H9 (cell line): ENCODE measurements around the gene SMTNL2. TPM values are rescaled to one million over a fixed set of nuclear protein-coding genes. Genes with fewer than 3 reads are reported as not detected.

Experiments
- DNase-seq: peaks from one replicate; pipeline ENCODE4 v3.0.0-alpha.2; 2017
- H2AFZ ChIP-seq: one replicate; pipeline ENCODE4 v1.6.1; 2013; ENCODE audit warnings: mild to moderate bottlenecking, low read length, control low read depth, moderate library complexity
- H2AK5ac ChIP-seq: 2 replicates; pipeline ENCODE4 v1.6.1; 2013; ENCODE audit warnings: low read length, control low read depth, mixed read lengths; ENCODE audit not compliant: insufficient read length
- H2BK120ac ChIP-seq: one replicate; pipeline ENCODE4 v1.6.1; 2013; ENCODE audit warnings: low read depth, mild to moderate bottlenecking, low read length, control low read depth, inconsistent platforms; ENCODE audit not compliant: poor library complexity, severe bottlenecking
- H2BK12ac ChIP-seq: 2 replicates; pipeline ENCODE4 v1.6.1; 2013; ENCODE audit warnings: low read length, control low read depth, mixed read lengths, low read depth; ENCODE audit not compliant: insufficient read length
- H2BK15ac ChIP-seq: 2 replicates; pipeline ENCODE4 v1.6.1; 2013; ENCODE audit warnings: low read depth, low read length, control low read depth
- H2BK20ac ChIP-seq: one replicate; pipeline ENCODE4 v1.6.1; 2013; ENCODE audit warnings: low read depth, mild to moderate bottlenecking, low read length, control low read depth, inconsistent platforms; ENCODE audit not compliant: poor library complexity, severe bottlenecking
- H2BK5ac ChIP-seq: 2 replicates; pipeline ENCODE4 v1.6.1; 2013; ENCODE audit warnings: low read length, control low read depth, mixed read lengths; ENCODE audit not compliant: insufficient read length
- H3K14ac ChIP-seq: 2 replicates; pipeline ENCODE4 v1.6.1; 2013; ENCODE audit warnings: low read length, control low read depth; ENCODE audit not compliant: insufficient read depth
- H3K18ac ChIP-seq: 2 replicates; pipeline ENCODE4 v1.6.1; 2013; ENCODE audit warnings: low read depth, mild to moderate bottlenecking, mixed read lengths, low read length, control low read depth; ENCODE audit not compliant: insufficient read length
- H3K23ac ChIP-seq: 2 replicates; pipeline ENCODE4 v1.6.1; 2013; ENCODE audit warnings: low read length, control low read depth, mixed read lengths, low read depth; ENCODE audit not compliant: insufficient read length
- H3K23me2 ChIP-seq: 2 replicates; pipeline ENCODE4 v1.6.1; 2013; ENCODE audit warnings: low read depth, mild to moderate bottlenecking, mixed read lengths, low read length, control low read depth; ENCODE audit not compliant: insufficient read length, poor library complexity, severe bottlenecking
- H3K27ac ChIP-seq: 2 replicates; pipeline ENCODE4 v1.5.1; 2013; ENCODE audit warnings: low read length, control low read depth, mixed read lengths, low read depth; ENCODE audit not compliant: insufficient read length
- H3K27me3 ChIP-seq: 2 replicates; pipeline ENCODE4 v1.6.1; 2013; ENCODE audit warnings: low read length, control low read depth, inconsistent platforms; ENCODE audit not compliant: insufficient read depth
- H3K4ac ChIP-seq: 2 replicates; pipeline ENCODE4 v1.6.1; 2013; ENCODE audit warnings: low read depth, mild to moderate bottlenecking, control low read depth, inconsistent platforms, low read length, moderate library complexity
- H3K4me1 ChIP-seq: 2 replicates; pipeline ENCODE4 v1.6.1; 2013; ENCODE audit warnings: low read length, control low read depth, inconsistent platforms; ENCODE audit not compliant: insufficient read depth
- H3K4me2 ChIP-seq: 2 replicates; pipeline ENCODE4 v1.6.1; 2013; ENCODE audit warnings: low read length, control low read depth, mixed read lengths; ENCODE audit not compliant: insufficient read length, insufficient read depth
- H3K56ac ChIP-seq: 2 replicates; pipeline ENCODE4 v1.6.1; 2013; ENCODE audit warnings: low read depth, mild to moderate bottlenecking, mixed read lengths, low read length, control low read depth; ENCODE audit not compliant: insufficient read length
- H3K79me1 ChIP-seq: 2 replicates; pipeline ENCODE4 v1.6.1; 2013; ENCODE audit warnings: low read depth, mild to moderate bottlenecking, moderate library complexity, low read length, control low read depth, inconsistent platforms; ENCODE audit not compliant: insufficient read depth, poor library complexity, severe bottlenecking
- H3K79me2 ChIP-seq: 2 replicates; pipeline ENCODE4 v1.6.1; 2013; ENCODE audit warnings: low read length, control low read depth, inconsistent platforms; ENCODE audit not compliant: insufficient read depth
- H3K9ac ChIP-seq: 2 replicates; pipeline ENCODE4 v1.6.1; 2013; ENCODE audit warnings: low read length, control low read depth, mixed read lengths; ENCODE audit not compliant: insufficient read length; ENCODE audit errors: extremely low read depth
- H3K9me3 ChIP-seq: one replicate; pipeline ENCODE4 v1.6.1; 2013; ENCODE audit warnings: low read depth, low read length, inconsistent platforms; ENCODE audit not compliant: control insufficient read depth
- H3T11ph ChIP-seq: one replicate; pipeline ENCODE4 v1.6.1; 2013; ENCODE audit warnings: mild to moderate bottlenecking, low read length, control low read depth, inconsistent platforms
- H4K20me1 ChIP-seq: one replicate; pipeline ENCODE4 v1.6.1; 2013; ENCODE audit not compliant: control insufficient read depth, insufficient read length, insufficient read depth
- H4K5ac ChIP-seq: 2 replicates; pipeline ENCODE4 v1.6.1; 2013; ENCODE audit warnings: low read depth, mild to moderate bottlenecking, mixed read lengths, low read length, control low read depth; ENCODE audit not compliant: insufficient read length
- H4K8ac ChIP-seq: replicated peaks from 2 replicates; pipeline ENCODE4 v1.6.1; 2013; ENCODE audit warnings: low read length, control low read depth, mixed read lengths, low read depth; ENCODE audit not compliant: insufficient read length
- H4K91ac ChIP-seq: 2 replicates; pipeline ENCODE4 v1.6.1; 2013; ENCODE audit warnings: low read depth, mild to moderate bottlenecking, moderate library complexity, mixed read lengths, low read length, control low read depth; ENCODE audit not compliant: insufficient read length
- H3K27ac Mint-ChIP-seq, 3 experiments: 2 replicates in 2 of 3; 3 replicates in 1 of 3; pipeline ENCODE4 v1.8.0; 2020 to 2021; ENCODE audit warnings: mixed read lengths in 3 of 3, mild to moderate bottlenecking in 1 of 3, moderate library complexity in 1 of 3
- H3K27me3 Mint-ChIP-seq: 2 replicates; pipeline ENCODE4 v1.8.0; 2021; ENCODE audit warnings: low read depth, mild to moderate bottlenecking, moderate library complexity, mixed read lengths
- H3K36me3 Mint-ChIP-seq, 3 experiments: 2 replicates in 2 of 3; 3 replicates in 1 of 3; pipeline ENCODE4 v1.8.0; 2020 to 2021; ENCODE audit warnings: low read depth in 3 of 3, mixed read lengths in 3 of 3; ENCODE audit not compliant: insufficient read depth in 1 of 3
- H3K4me1 Mint-ChIP-seq, 2 experiments: 2 replicates each; pipeline ENCODE4 v1.8.0; 2020; ENCODE audit warnings: mixed read lengths in 2 of 2
- H3K4me3 Mint-ChIP-seq, 2 experiments: 2 replicates in 1 of 2; 3 replicates in 1 of 2; pipeline ENCODE4 v1.8.0; 2020 to 2021; ENCODE audit warnings: mild to moderate bottlenecking in 2 of 2, mixed read lengths in 2 of 2, moderate library complexity in 1 of 2
- H3K9me3 Mint-ChIP-seq, 2 experiments: 2 replicates in 1 of 2; 3 replicates in 1 of 2; pipeline ENCODE4 v1.8.0; 2020; ENCODE audit warnings: mild to moderate bottlenecking in 2 of 2, mixed read lengths in 2 of 2, moderate library complexity in 1 of 2
- CTCF ChIP-seq: fragments of 200-600 bp; sonication (generic); conservative IDR thresholded peaks from 3 replicates; pipeline ENCODE4 v1.8.0; 2021; ENCODE audit warnings: antibody characterized with exemption, mild to moderate bottlenecking
- WGBS: extraction: QIAGEN DNeasy Blood & Tissue Kit; methylation state at CpG from one replicate; pipeline ENCODE4 v1.1.7; 2013; ENCODE audit warnings: missing lambda C conversion rate, low lambda C conversion rate, mixed read lengths; ENCODE audit not compliant: insufficient read length; ENCODE audit errors: extremely low coverage; 5-methylcytosine and 5-hydroxymethylcytosine counted together
- total RNA-seq: library from RNA; stranded (reverse); gene quantifications from 2 replicates; pipeline ENCODE4 v1.2.1, GENCODE V29; 2021

The SMTNL2 gene
- total RNA-seq, 1 experiment from 2014 or later, result 0.77 TPM

- Histone ChIP-seq H2BK20ac (no peak overlapping the region), H2BK120ac (no peak overlapping the region), H3K14ac (no peak overlapping the region), H3K23me2 (no peaks in the 10 kb centered on the region), H4K8ac (no peak overlapping the region), H3K9me3 (no peaks in the 10 kb centered on the region), H2BK15ac (no peak overlapping the region), H4K91ac (no peak overlapping the region), H3K79me1 (no peaks in the 10 kb centered on the region), H3K4me1 (no peaks in the 10 kb centered on the region), H3K4me2 (no peak overlapping the region), H3K23ac (no peak overlapping the region), H3K4ac (no peak overlapping the region), H3K56ac (no peak overlapping the region), H2BK12ac (no peak overlapping the region), H3K9ac (no peak overlapping the region), H4K20me1 (no peaks in the 10 kb centered on the region), H2AK5ac (no peak overlapping the region), H3K27me3 (no peaks in the 10 kb centered on the region), H3K27ac (no peak overlapping the region), H2AFZ (no peak overlapping the region), H3T11ph (no peak overlapping the region), H3K18ac (no peak overlapping the region), H3K79me2 (no peaks in the 10 kb centered on the region), H2BK5ac (no peak overlapping the region), H4K5ac (no peak overlapping the region)
- no peak for DNase-seq
- WGBS, result no CpG with 5 or more reads among the region's 14 CpGs
- peaks cover 7 to 23% of the 10 kb centered on the region in 2 experiments for H3K4me1 Mint-ChIP-seq
- peaks cover 22% of the 10 kb centered on the region for H3K27me3 Mint-ChIP-seq
- H3K9me3 Mint-ChIP-seq, result peaks cover 0 to 2% of the 10 kb centered on the region in 2 experiments; a peak in 1 of 5 replicates
- H3K36me3 Mint-ChIP-seq, result peaks cover 0 to 4% (median 0%) of the 10 kb centered on the region in 3 experiments; a peak in 1 of 7 replicates
- H3K4me3 Mint-ChIP-seq, result no peak overlapping the region
- TF ChIP-seq CTCF, result no peak
- no peak overlapping the region for H3K27ac Mint-ChIP-seq
Observed at GRCh38 chr17:4593021-4593421, 8.7 kb downstream of the SMTNL2 start.
